HepG2 (cell line): ENCODE data around the gene AFF4. TPM values are rescaled to one million over a fixed set of nuclear protein-coding genes. Genes with fewer than 3 reads are reported as not detected.

Source experiments
- CCAR2 ChIP-seq: fragments of 200-400 bp; formaldehyde crosslinking; optimal IDR thresholded peaks from 2 replicates; pipeline ENCODE3; 2018; ENCODE audit warnings: low read depth, mild to moderate bottlenecking, low read length, moderate library complexity
- CHD2 ChIP-seq: IDR thresholded peaks from 2 replicates; pipeline ENCODE4 v1.6.1; 2011; ENCODE audit warnings: low read depth, low read length, improper control_type of control experiment
- GTF2F1 ChIP-seq: fragments of 150-350 bp; IDR thresholded peaks from 2 replicates; pipeline ENCODE4 v1.6.1; 2014; ENCODE audit warnings: low read length
- LBX2 ChIP-seq: sonication (generic); formaldehyde crosslinking; IDR thresholded peaks from 2 replicates; pipeline ENCODE4 v1.5.0; 2020; ENCODE audit warnings: missing genetic modification reagents, mild to moderate bottlenecking, borderline replicate concordance
- MEF2D ChIP-seq: sonication (generic); formaldehyde crosslinking; IDR thresholded peaks from 2 replicates; pipeline ENCODE4 v1.5.1; 2020; ENCODE audit warnings: mild to moderate bottlenecking, missing genetic modification reagents
- MNT ChIP-seq: fragments of 450-650 bp; IDR thresholded peaks from 2 replicates; pipeline ENCODE4 v1.6.1; 2016
- MZF1 ChIP-seq: sonication (generic); formaldehyde crosslinking; IDR thresholded peaks from 2 replicates; pipeline ENCODE4 v1.8.1; 2023; ENCODE audit warnings: mild to moderate bottlenecking, missing genetic modification reagents, borderline replicate concordance
- POLR2A ChIP-seq, 2 experiments: IDR thresholded peaks; 2 replicates each; pipeline ENCODE4 v1.6.1; 2011; ENCODE audit warnings: low read depth in 2 of 2, low read length in 2 of 2, mild to moderate bottlenecking in 1 of 2, moderate library complexity in 1 of 2; ENCODE audit not compliant: insufficient read depth in 1 of 2
- SALL2 ChIP-seq: sonication (generic); formaldehyde crosslinking; IDR thresholded peaks from 2 replicates; pipeline ENCODE4 v1.8.1; 2023; ENCODE audit warnings: mild to moderate bottlenecking, missing genetic modification reagents, inconsistent platforms
- STAT6 ChIP-seq: sonication (generic); formaldehyde crosslinking; IDR thresholded peaks from 2 replicates; pipeline ENCODE4 v1.4.0; 2020; ENCODE audit warnings: missing genetic modification reagents, mild to moderate bottlenecking, borderline replicate concordance
- TOPORS ChIP-seq: sonication (generic); formaldehyde crosslinking; IDR thresholded peaks from 2 replicates; pipeline ENCODE4 v1.8.0; 2023; ENCODE audit warnings: mild to moderate bottlenecking, missing genetic modification reagents
- ZBTB8A ChIP-seq: sonication (generic); formaldehyde crosslinking; IDR thresholded peaks from 2 replicates; pipeline ENCODE4 v1.4.0; 2020; ENCODE audit warnings: mild to moderate bottlenecking, low read depth, missing genetic modification reagents, borderline replicate concordance
- ZMYM4 ChIP-seq: sonication (generic); formaldehyde crosslinking; IDR thresholded peaks from 2 replicates; pipeline ENCODE4 v1.8.1; 2023; ENCODE audit warnings: mild to moderate bottlenecking, missing genetic modification reagents
- ZNF264 ChIP-seq: sonication (generic); formaldehyde crosslinking; IDR thresholded peaks from 2 replicates; pipeline ENCODE4 v1.4.0; 2020; ENCODE audit warnings: missing genetic modification reagents
- ZNF350 ChIP-seq: sonication (generic); formaldehyde crosslinking; IDR thresholded peaks from 2 replicates; pipeline ENCODE4 v1.4.0; 2020; ENCODE audit warnings: mild to moderate bottlenecking, low read depth, missing genetic modification reagents, borderline replicate concordance
- ZNF615 ChIP-seq: sonication (generic); formaldehyde crosslinking; IDR thresholded peaks from 2 replicates; pipeline ENCODE4 v1.5.0; 2020; ENCODE audit warnings: mild to moderate bottlenecking, missing genetic modification reagents, borderline replicate concordance
- ZNF839 ChIP-seq: sonication (generic); formaldehyde crosslinking; IDR thresholded peaks from 2 replicates; pipeline ENCODE4 v1.4.0; 2020; ENCODE audit warnings: missing genetic modification reagents, mild to moderate bottlenecking, borderline replicate concordance
- ZNF883 ChIP-seq: sonication (generic); formaldehyde crosslinking; IDR thresholded peaks from 2 replicates; pipeline ENCODE4 v1.5.1; 2020; ENCODE audit warnings: mild to moderate bottlenecking, missing genetic modification reagents; ENCODE audit errors: not compliant biosample characterization
- polyA plus RNA-seq, 8 experiments: library from polyadenylated mRNA; depleted of rRNA in 3 of 8; stranded (reverse) in 7 of 8; unstranded in 1 of 8; fragments of >200 nt; fragmentation: Illumina TruSeq in 4 of 8; extraction: Trizol in 4 of 8; gene quantifications; 2 replicates each; pipeline versions ENCODE4 v1.2.1 to v1.2.3, GENCODE V29; 2011 to 2016; ENCODE audit warnings: low read depth in 4 of 8, missing spikeins in 1 of 8, mixed read lengths in 1 of 8; ENCODE audit not compliant: insufficient read depth in 1 of 8
- total RNA-seq, 5 experiments: library from RNA; depleted of rRNA; stranded (reverse); fragments of >200 nt; fragmentation: Illumina TruSeq; extraction: Trizol; gene quantifications; 2 replicates each; pipeline ENCODE4 v1.2.3, GENCODE V29; 2016; ENCODE audit warnings: low read depth in 1 of 5
- TF ChIP-seq, protein P1 (sequence below): sonication (generic); formaldehyde crosslinking; IDR thresholded peaks from 2 replicates; pipeline ENCODE4 v1.4.0; 2020; ENCODE audit warnings: mild to moderate bottlenecking, missing genetic modification reagents
- TF ChIP-seq, protein P2 (sequence below): sonication (generic); formaldehyde crosslinking; IDR thresholded peaks from 2 replicates; pipeline ENCODE4 v1.5.1; 2020; ENCODE audit warnings: missing genetic modification reagents, mild to moderate bottlenecking, borderline replicate concordance

The AFF4 gene
- total and polyA plus RNA-seq, 2 of the 13 experiments (the other 11 are each of a cell fraction or from before 2014, with no cell fraction given) = 22.1 to 25.5 TPM

DNA sequence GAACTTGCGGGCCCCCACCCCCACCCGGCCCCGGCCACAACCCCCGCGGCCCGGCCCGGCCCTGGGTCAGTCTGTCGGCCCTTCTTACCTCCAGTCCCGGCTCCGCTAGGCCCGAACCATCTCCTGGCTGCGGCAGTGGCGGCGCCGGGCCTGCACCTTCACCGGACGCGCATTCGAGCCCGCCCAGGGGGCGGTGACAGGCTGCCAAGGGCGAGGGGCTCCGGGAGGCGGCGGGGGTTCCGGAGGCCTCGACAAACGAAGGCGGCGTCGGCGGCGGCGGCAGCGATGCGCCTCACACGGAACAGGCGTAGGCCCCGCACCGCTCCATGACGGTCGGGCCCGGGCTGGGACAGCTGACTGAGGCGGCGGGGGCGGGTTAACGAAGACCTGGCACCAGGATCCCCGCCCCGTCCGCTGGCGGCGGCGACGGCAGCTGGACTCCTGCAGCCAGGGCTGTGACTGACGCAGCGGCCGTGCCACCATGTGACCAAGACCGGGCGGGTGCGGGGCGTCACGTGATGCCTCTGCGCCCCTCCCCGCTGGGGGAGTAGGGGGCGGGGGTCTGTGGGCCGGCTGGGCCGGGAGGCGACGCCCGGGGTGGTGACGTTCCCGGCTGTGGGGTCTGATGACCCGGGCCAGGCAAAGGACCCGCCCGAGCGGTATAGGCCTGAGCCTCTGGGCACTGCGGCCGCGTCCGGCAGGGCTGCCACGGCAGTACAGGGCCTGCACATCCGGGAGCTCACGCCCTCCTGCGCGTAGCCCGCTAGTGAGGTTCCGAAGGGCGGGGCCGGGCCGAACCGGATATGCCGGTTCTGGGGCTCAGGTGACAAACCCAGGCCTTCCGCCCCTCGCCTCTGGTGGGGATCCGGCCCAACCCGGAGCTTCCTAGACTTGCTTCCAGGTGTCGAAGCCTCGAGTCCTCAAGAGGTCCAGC lies at the start of gene AFF4 (continued):
- TF ChIP-seq MNT (peak; percentile 92), CHD2 (no peak; the same call in 1 of the 2 replicates), MZF1 (CRISPR knock-in tag) (no peak), GTF2F1 (peak; percentile 80; the same call in 1 of the 2 replicates), POLR2A (IDR thresholded peaks at IDR 0.05; ENCODE audit: insufficient read depth in 1 of 2, low read depth in 2 of 2, low read length in 2 of 2) (peak; percentile 95 to 96), ZMYM4 (CRISPR knock-in tag) (peak; percentile 93), ZNF264 (CRISPR knock-in tag) (peak; percentile 51), STAT6 (CRISPR knock-in tag) (peak; percentile 59; the same call in 1 of the 2 replicates), ZNF839 (CRISPR knock-in tag) (peak; percentile 81; the same call in 1 of the 2 replicates), ZNF350 (CRISPR knock-in tag) (peak; percentile 69), ZBTB8A (CRISPR knock-in tag) (peak; percentile 92; the same call in 1 of the 2 replicates), LBX2 (CRISPR knock-in tag) (0 out of 2 replicates have a peak, but pooled peaks have one; percentile 36), CCAR2 (no peak), TOPORS (0 out of 2 replicates have a peak, but pooled peaks have one; percentile 72), ZNF883 (CRISPR knock-in tag) (peak; percentile 60), ZNF615 (no peak), MEF2D (peak; percentile 17; the same call in 1 of the 2 replicates), SALL2 (peak; percentile 64)
- TF ChIP-seq, protein P1, sequence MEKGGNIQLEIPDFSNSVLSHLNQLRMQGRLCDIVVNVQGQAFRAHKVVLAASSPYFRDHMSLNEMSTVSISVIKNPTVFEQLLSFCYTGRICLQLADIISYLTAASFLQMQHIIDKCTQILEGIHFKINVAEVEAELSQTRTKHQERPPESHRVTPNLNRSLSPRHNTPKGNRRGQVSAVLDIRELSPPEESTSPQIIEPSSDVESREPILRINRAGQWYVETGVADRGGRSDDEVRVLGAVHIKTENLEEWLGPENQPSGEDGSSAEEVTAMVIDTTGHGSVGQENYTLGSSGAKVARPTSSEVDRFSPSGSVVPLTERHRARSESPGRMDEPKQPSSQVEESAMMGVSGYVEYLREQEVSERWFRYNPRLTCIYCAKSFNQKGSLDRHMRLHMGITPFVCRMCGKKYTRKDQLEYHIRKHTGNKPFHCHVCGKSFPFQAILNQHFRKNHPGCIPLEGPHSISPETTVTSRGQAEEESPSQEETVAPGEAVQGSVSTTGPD (CRISPR knock-in tag) = no peak
- TF ChIP-seq, protein P2, sequence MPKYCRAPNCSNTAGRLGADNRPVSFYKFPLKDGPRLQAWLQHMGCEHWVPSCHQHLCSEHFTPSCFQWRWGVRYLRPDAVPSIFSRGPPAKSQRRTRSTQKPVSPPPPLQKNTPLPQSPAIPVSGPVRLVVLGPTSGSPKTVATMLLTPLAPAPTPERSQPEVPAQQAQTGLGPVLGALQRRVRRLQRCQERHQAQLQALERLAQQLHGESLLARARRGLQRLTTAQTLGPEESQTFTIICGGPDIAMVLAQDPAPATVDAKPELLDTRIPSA = peak; percentile 98
